K562 (cell line): ENCODE data around the gene SLC4A5. TPM values are rescaled to one million over a fixed set of nuclear protein-coding genes. Genes with fewer than 3 reads are reported as not detected.
A peak's percentile ranks its signal among the peaks of the same experiment; 100 is the strongest.

ENCODE experiments used
- CLOCK ChIP-seq: fragments of 250-450 bp; sonication (Bioruptor Pico); IDR thresholded peaks from 2 replicates; pipeline ENCODE4 v1.4.0; 2020; ENCODE audit warnings: mild to moderate bottlenecking, moderate library complexity, borderline replicate concordance
- ETV5 ChIP-seq: sonication (generic); formaldehyde crosslinking; IDR thresholded peaks from 2 replicates; pipeline ENCODE4 v1.4.0; 2020; ENCODE audit warnings: low read depth, mild to moderate bottlenecking, missing genetic modification reagents
- FOSL1 ChIP-seq: fragments of 200-800 bp; sonication (Bioruptor generic); conservative IDR thresholded peaks from 2 replicates; pipeline ENCODE4 v1.6.1; 2016; ENCODE audit warnings: missing genetic modification characterization, missing compliant biosample characterization
- HCFC1 ChIP-seq: IDR thresholded peaks from 2 replicates; pipeline ENCODE4 v1.6.1; 2012; ENCODE audit warnings: low read depth, low read length, improper control_type of control experiment
- HDAC1 ChIP-seq, 2 experiments: fragments of 450-650 bp; IDR thresholded peaks; 2 replicates each; pipeline ENCODE4 v1.6.1; 2016 to 2017; ENCODE audit warnings: inconsistent platforms in 1 of 2, mild to moderate bottlenecking in 1 of 2, moderate library complexity in 1 of 2
- ILF3 ChIP-seq: fragments of 450-650 bp; IDR thresholded peaks from 2 replicates; pipeline ENCODE4 v1.6.1; 2018; ENCODE audit warnings: antibody characterized with exemption, mild to moderate bottlenecking, moderate library complexity, borderline replicate concordance
- KLF13 ChIP-seq: fragments of 450-650 bp; IDR thresholded peaks from 2 replicates; pipeline ENCODE4 v1.6.1; 2016; ENCODE audit warnings: missing genetic modification characterization, low read depth, mild to moderate bottlenecking, missing compliant biosample characterization, moderate library complexity, borderline replicate concordance
- MEIS2 ChIP-seq: fragments of 450-650 bp; IDR thresholded peaks from 2 replicates; pipeline ENCODE4 v1.6.1; 2014; ENCODE audit warnings: mild to moderate bottlenecking; ENCODE audit not compliant: partially characterized antibody
- NFRKB ChIP-seq: fragments of 450-650 bp; IDR thresholded peaks from 2 replicates; pipeline ENCODE4 v1.6.1; 2016; ENCODE audit warnings: low read depth
- XRCC5 ChIP-seq: fragments of 200-400 bp; formaldehyde crosslinking; IDR thresholded peaks from 2 replicates; pipeline ENCODE4 v1.6.1; 2017; ENCODE audit warnings: low read depth, mild to moderate bottlenecking, low read length
- ZNF507 ChIP-seq: conservative IDR thresholded peaks from 2 replicates; pipeline ENCODE4 v1.6.1; 2017; ENCODE audit warnings: missing genetic modification characterization, missing compliant biosample characterization
- ZNF586 ChIP-seq: fragments of 450-650 bp; formaldehyde crosslinking; conservative IDR thresholded peaks from 2 replicates; pipeline ENCODE4 v1.4.0; 2020; ENCODE audit warnings: mild to moderate bottlenecking, moderate library complexity
- ZSCAN29 ChIP-seq: fragments of 450-650 bp; IDR thresholded peaks from 2 replicates; pipeline ENCODE4 v1.6.1; 2017
- polyA plus RNA-seq, 8 experiments: library from polyadenylated mRNA; depleted of rRNA in 4 of 8; stranded (reverse) in 5 of 8; unstranded in 3 of 8; fragments of >200 nt; fragmentation: Nextera tagmentation in 2 of 8; fragmentation: Illumina TruSeq in 1 of 8; extraction: Ambion mirVana in 2 of 8; extraction: Trizol in 1 of 8; gene quantifications; 2 replicates each; pipeline versions ENCODE4 v1.2.1 to v1.2.3, GENCODE V29; 2011 to 2014; ENCODE audit warnings: inconsistent platforms in 1 of 8, missing spikeins in 1 of 8
- total RNA-seq, 7 experiments: library from RNA; depleted of rRNA in 6 of 7; stranded (reverse); fragments of >200 nt in 6 of 7; fragmentation: Illumina TruSeq in 2 of 7; extraction: Trizol in 2 of 7; gene quantifications; 2 replicates each; pipeline versions ENCODE4 v1.2.1 to v1.2.3, GENCODE V29; 2011 to 2021; ENCODE audit warnings: low replicate concordance in 1 of 7
- TF ChIP-seq, protein P1 (sequence below): fragments of 200-800 bp; sonication (Bioruptor generic); IDR thresholded peaks from 2 replicates; pipeline ENCODE4 v1.6.1; 2017; ENCODE audit warnings: missing genetic modification characterization, missing compliant biosample characterization
- TF ChIP-seq, protein P2 (sequence below), 2 experiments: fragments of 450-650 bp; conservative IDR thresholded peaks; 2 replicates each; pipeline ENCODE4 v1.6.1; 2017; ENCODE audit warnings: mild to moderate bottlenecking in 2 of 2, moderate library complexity in 2 of 2
- TF ChIP-seq, protein P3 (sequence below), 3 experiments: fragments of 200-800 bp in 1 of 3; fragments of 250-450 bp in 1 of 3; fragments of 450-650 bp in 1 of 3; sonication (Bioruptor Pico) in 1 of 3; sonication (Bioruptor generic) in 1 of 3; formaldehyde crosslinking in 1 of 3; IDR thresholded peaks; 2 replicates each; pipeline versions ENCODE4 v1.6.1 to v1.8.0; 2016 to 2022; ENCODE audit warnings: mild to moderate bottlenecking in 2 of 3, missing genetic modification characterization in 2 of 3, missing compliant biosample characterization in 1 of 3, moderate library complexity in 1 of 3

Gene SLC4A5
- total and polyA plus RNA-seq, 9 of the 15 experiments (the other 6 are each of a cell fraction or from before 2014, with no cell fraction given): 0.03 to 0.77 (median 0.14) TPM; not detected in 1

DNA sequence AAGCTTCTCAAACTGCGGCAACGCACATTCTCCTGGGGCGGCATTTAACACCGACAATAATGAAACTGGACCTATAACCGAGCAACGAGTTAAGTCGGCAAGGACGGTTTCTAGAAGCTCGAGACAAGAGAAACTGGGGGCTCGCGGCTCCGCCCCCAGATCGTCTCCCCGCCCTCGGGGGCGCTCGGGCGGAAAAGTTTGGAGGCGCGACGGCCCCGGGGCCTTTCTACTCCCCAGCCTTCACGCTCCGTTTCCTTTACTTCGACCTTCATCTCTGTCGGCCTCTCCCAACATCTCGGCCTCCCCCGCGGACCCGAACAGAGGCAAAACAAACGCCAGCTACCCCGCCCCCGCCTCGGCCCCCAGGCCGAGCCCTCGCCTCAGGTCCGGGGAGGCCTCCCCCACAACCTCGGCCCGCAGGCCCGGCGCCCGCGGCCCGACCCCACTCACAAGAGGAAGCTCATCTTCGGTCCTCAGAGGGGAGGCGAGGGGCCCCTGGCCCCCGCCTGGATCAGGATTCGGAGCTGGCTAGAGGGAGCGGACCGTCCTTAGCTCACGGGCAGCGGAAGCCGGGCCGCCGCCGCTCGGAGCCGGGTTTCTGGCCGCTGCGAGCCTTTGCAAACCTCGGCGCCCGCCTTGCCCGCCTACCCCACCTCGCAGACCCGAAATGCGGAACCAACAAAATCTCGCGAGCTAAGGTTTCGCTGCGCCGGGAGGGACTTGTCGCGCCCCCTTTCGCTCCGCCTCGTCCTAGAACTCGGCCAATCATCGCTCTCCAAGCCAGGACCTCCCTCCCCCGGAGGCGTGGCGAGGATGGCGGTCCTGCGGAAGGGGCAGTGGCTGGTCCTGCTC, 164.8 kb downstream of the SLC4A5 start, which contains the start of gene MOB1A (continued):
- TF ChIP-seq ZSCAN29 (peak; percentile 57; the same call in 1 of the 2 replicates), ETV5 (CRISPR knock-in tag) (0 out of 2 replicates have a peak, but pooled peaks have one; percentile 25), ZNF586 (CRISPR knock-in tag) (no peak), KLF13 (tag) (no peak), XRCC5 (no peak; the same call in 1 of the 2 replicates), FOSL1 (no peak), MEIS2 (no peak), ZNF507 (tag) (no peak), HDAC1 (IDR thresholded peaks at IDR 0.05) (peak in 1 of 2 experiments; percentile 58; a peak in 2 of 4 replicates), HCFC1 (peak; percentile 27; the same call in 1 of the 2 replicates), CLOCK (CRISPR knock-in tag) (no peak), NFRKB (no peak), ILF3 (no peak; the same call in 1 of the 2 replicates)
- TF ChIP-seq, protein P1, sequence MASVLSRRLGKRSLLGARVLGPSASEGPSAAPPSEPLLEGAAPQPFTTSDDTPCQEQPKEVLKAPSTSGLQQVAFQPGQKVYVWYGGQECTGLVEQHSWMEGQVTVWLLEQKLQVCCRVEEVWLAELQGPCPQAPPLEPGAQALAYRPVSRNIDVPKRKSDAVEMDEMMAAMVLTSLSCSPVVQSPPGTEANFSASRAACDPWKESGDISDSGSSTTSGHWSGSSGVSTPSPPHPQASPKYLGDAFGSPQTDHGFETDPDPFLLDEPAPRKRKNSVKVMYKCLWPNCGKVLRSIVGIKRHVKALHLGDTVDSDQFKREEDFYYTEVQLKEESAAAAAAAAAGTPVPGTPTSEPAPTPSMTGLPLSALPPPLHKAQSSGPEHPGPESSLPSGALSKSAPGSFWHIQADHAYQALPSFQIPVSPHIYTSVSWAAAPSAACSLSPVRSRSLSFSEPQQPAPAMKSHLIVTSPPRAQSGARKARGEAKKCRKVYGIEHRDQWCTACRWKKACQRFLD (CRISPR knock-in tag): no peak
- TF ChIP-seq, protein P2, sequence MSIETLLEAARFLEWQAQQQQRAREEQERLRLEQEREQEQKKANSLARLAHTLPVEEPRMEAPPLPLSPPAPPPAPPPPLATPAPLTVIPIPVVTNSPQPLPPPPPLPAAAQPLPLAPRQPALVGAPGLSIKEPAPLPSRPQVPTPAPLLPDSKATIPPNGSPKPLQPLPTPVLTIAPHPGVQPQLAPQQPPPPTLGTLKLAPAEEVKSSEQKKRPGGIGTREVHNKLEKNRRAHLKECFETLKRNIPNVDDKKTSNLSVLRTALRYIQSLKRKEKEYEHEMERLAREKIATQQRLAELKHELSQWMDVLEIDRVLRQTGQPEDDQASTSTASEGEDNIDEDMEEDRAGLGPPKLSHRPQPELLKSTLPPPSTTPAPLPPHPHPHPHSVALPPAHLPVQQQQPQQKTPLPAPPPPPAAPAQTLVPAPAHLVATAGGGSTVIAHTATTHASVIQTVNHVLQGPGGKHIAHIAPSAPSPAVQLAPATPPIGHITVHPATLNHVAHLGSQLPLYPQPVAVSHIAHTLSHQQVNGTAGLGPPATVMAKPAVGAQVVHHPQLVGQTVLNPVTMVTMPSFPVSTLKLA (conservative IDR thresholded peaks at IDR 0.05): peak; percentile 34 to 77; a peak in 2 of 4 replicates
- TF ChIP-seq, protein P3, sequence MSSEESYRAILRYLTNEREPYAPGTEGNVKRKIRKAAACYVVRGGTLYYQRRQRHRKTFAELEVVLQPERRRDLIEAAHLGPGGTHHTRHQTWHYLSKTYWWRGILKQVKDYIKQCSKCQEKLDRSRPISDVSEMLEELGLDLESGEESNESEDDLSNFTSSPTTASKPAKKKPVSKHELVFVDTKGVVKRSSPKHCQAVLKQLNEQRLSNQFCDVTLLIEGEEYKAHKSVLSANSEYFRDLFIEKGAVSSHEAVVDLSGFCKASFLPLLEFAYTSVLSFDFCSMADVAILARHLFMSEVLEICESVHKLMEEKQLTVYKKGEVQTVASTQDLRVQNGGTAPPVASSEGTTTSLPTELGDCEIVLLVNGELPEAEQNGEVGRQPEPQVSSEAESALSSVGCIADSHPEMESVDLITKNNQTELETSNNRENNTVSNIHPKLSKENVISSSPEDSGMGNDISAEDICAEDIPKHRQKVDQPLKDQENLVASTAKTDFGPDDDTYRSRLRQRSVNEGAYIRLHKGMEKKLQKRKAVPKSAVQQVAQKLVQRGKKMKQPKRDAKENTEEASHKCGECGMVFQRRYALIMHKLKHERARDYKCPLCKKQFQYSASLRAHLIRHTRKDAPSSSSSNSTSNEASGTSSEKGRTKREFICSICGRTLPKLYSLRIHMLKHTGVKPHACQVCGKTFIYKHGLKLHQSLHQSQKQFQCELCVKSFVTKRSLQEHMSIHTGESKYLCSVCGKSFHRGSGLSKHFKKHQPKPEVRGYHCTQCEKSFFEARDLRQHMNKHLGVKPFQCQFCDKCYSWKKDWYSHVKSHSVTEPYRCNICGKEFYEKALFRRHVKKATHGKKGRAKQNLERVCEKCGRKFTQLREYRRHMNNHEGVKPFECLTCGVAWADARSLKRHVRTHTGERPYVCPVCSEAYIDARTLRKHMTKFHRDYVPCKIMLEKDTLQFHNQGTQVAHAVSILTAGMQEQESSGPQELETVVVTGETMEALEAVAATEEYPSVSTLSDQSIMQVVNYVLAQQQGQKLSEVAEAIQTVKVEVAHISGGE (CRISPR knock-in tag; IDR thresholded peaks at IDR 0.05): peak in 1 of 3 experiments; percentile 45; a peak in 2 of 6 replicates
